Stimulated activated CD8-positive, alpha-beta memory T cell treated with anti-CD3 and anti-CD28 coated beads, Interleukin-7, amount 100 ng/mL, for 4 hours (primary cell): Measurements from ENCODE around the gene CSTPP1.
"Not testable (repeated sequence)": the region's sequence is repeated elsewhere in the genome, so short reads cannot be mapped to it uniquely, and the experiment has no call there.

Source experiments
- DNase-seq, 2 donors: peaks; one replicate each; pipeline ENCODE4 v3.0.0-alpha.2; 2020; ENCODE audit warnings: low read depth in 2 of 2

CSTPP1 gene

GRCh38 chr11:46912526-46913150 lies 23.9 kb upstream of the CSTPP1 start:
- DNase-seq = no peak

GRCh38 chr11:46913484-46913883 lies 23.1 kb upstream of the CSTPP1 start:
- DNase-seq = no peak

- DNase-seq = no peak
Measured at GRCh38 chr11:46914363-46914762, 22.2 kb upstream of the CSTPP1 start.

- DNase-seq = no peak
Measured at GRCh38 chr11:46914910-46915309, 21.7 kb upstream of the CSTPP1 start.

- no peak for DNase-seq
Measured at GRCh38 chr11:46916286-46917108, 20.1 kb upstream of the CSTPP1 start.

GRCh38 chr11:46917109-46917761 lies 19.3 kb upstream of the CSTPP1 start:
- DNase-seq = no peak

- DNase-seq = no peak
Measured at GRCh38 chr11:46917762-46918082, 18.8 kb upstream of the CSTPP1 start.

- DNase-seq = peak in 1 of 2 donors; percentile 46
Measured at GRCh38 chr11:46918083-46918787, 18.3 kb upstream of the CSTPP1 start, which contains the start of gene LRP4. LRP4 (minus strand) TSS chr11:46918550; CDS start chr11:46918379, 171 bp downstream.

- DNase-seq = no peak
Measured at GRCh38 chr11:46918788-46919513, 17.6 kb upstream of the CSTPP1 start.

- no peak for DNase-seq
Measured at GRCh38 chr11:46920755-46921154, 15.8 kb upstream of the CSTPP1 start.

GRCh38 chr11:46927928-46928327 lies 8.6 kb upstream of the CSTPP1 start:
- DNase-seq = not testable (repeated sequence)

GRCh38 chr11:46928701-46929100 lies 7.9 kb upstream of the CSTPP1 start:
- DNase-seq = not testable (repeated sequence)

GRCh38 chr11:46930089-46930488 lies 6.5 kb upstream of the CSTPP1 start:
- no peak for DNase-seq

GRCh38 chr11:46942172-46942571 lies 5.6 kb downstream of the CSTPP1 start:
- no peak for DNase-seq

GRCh38 chr11:46944356-46945075 lies 8.0 kb downstream of the CSTPP1 start:
- no peak for DNase-seq

GRCh38 chr11:46947399-46948077 lies 11.0 kb downstream of the CSTPP1 start:
- DNase-seq = no peak

- DNase-seq = no peak
Measured at GRCh38 chr11:46948378-46949131, 12.0 kb downstream of the CSTPP1 start.

- DNase-seq = no peak
Measured at GRCh38 chr11:46949297-46949696, 12.7 kb downstream of the CSTPP1 start.

GRCh38 chr11:46951864-46952263 lies 15.3 kb downstream of the CSTPP1 start:
- DNase-seq = no peak
